WTC11 (cell line): ENCODE measurements around the gene MAP6. TPM values are rescaled to one million over a fixed set of nuclear protein-coding genes. Genes with fewer than 3 reads are reported as not detected.

Experiments used
- ATAC-seq: fragments of 200-7000 bp; cut with Tn5 transposase; 2 replicates; pipeline ENCODE4 v1.10.0; 2021; ENCODE audit warnings: mild to moderate bottlenecking, moderate library complexity
- CTCF ChIA-PET: fragments of 300-600 bp; sonication (Branson Sonifier 250); formaldehyde crosslinking; loops from one replicate; lab custom pipeline; 2021; ENCODE audit warnings: antibody characterized with exemption; lab: Charles Lee
- POLR2A ChIA-PET: fragments of 350-600 bp; sonication (Branson Sonifier 250); formaldehyde crosslinking; loops from one replicate; lab custom pipeline; 2021; ENCODE audit warnings: antibody characterized with exemption; lab: Charles Lee
- DNase-seq: peaks from one replicate; pipeline ENCODE4 v3.0.0; 2021; ENCODE audit warnings: low spot score
- H3K27ac Mint-ChIP-seq: 2 replicates; pipeline ENCODE4 v1.8.0; 2021; ENCODE audit warnings: mixed read lengths
- H3K27me3 Mint-ChIP-seq: 2 replicates; pipeline ENCODE4 v1.8.0; 2021; ENCODE audit warnings: low read depth, mild to moderate bottlenecking, moderate library complexity, mixed read lengths
- H3K36me3 Mint-ChIP-seq: 2 replicates; pipeline ENCODE4 v1.8.0; 2021; ENCODE audit warnings: mixed read lengths
- H3K4me1 Mint-ChIP-seq: 2 replicates; pipeline ENCODE4 v1.8.0; 2022; ENCODE audit warnings: mixed read lengths
- H3K4me3 Mint-ChIP-seq: 2 replicates; pipeline ENCODE4 v1.8.0; 2021; ENCODE audit warnings: mild to moderate bottlenecking, moderate library complexity, mixed read lengths
- H3K9me3 Mint-ChIP-seq: 2 replicates; pipeline ENCODE4 v1.8.0; 2021; ENCODE audit warnings: mixed read lengths
- ATF2 ChIP-seq: sonication (generic); formaldehyde crosslinking; IDR thresholded peaks from 2 replicates; pipeline ENCODE4 v1.8.1; 2022; ENCODE audit warnings: low read depth, missing genetic modification reagents, borderline replicate concordance
- ELF4 ChIP-seq: sonication (generic); formaldehyde crosslinking; IDR thresholded peaks from 2 replicates; pipeline ENCODE4 v1.8.1; 2022; ENCODE audit warnings: low read depth, mild to moderate bottlenecking, moderate library complexity, missing genetic modification reagents
- FOXP4 ChIP-seq: sonication (generic); formaldehyde crosslinking; IDR thresholded peaks from 2 replicates; pipeline ENCODE4 v1.8.0; 2022; ENCODE audit warnings: mild to moderate bottlenecking, missing genetic modification reagents
- GABPB1 ChIP-seq: sonication (generic); formaldehyde crosslinking; IDR thresholded peaks from 2 replicates; pipeline ENCODE4 v1.8.1; 2023; ENCODE audit warnings: mild to moderate bottlenecking, missing genetic modification reagents
- GTF2I ChIP-seq: fragments of 250-450 bp; sonication (Bioruptor Pico); conservative IDR thresholded peaks from 2 replicates; pipeline ENCODE4 v1.4.0; 2021; ENCODE audit warnings: mild to moderate bottlenecking
- IRF2 ChIP-seq: sonication (generic); formaldehyde crosslinking; IDR thresholded peaks from 2 replicates; pipeline ENCODE4 v1.8.0; 2022; ENCODE audit warnings: low read depth, missing genetic modification reagents, borderline replicate concordance
- JUN ChIP-seq: sonication (generic); formaldehyde crosslinking; IDR thresholded peaks from 2 replicates; pipeline ENCODE4 v1.8.0; 2023; ENCODE audit warnings: mild to moderate bottlenecking, missing genetic modification reagents
- MAX ChIP-seq: sonication (generic); formaldehyde crosslinking; IDR thresholded peaks from 2 replicates; pipeline ENCODE4 v1.8.0; 2022; ENCODE audit warnings: mild to moderate bottlenecking, missing genetic modification reagents
- NFYB ChIP-seq: sonication (generic); formaldehyde crosslinking; conservative IDR thresholded peaks from 2 replicates; pipeline ENCODE4 v1.8.0; 2022; ENCODE audit warnings: low read depth, missing genetic modification reagents
- NR1H2 ChIP-seq: sonication (generic); formaldehyde crosslinking; IDR thresholded peaks from 2 replicates; pipeline ENCODE4 v1.9.0; 2021; ENCODE audit warnings: mild to moderate bottlenecking, moderate library complexity, missing genetic modification reagents
- NR3C1 ChIP-seq: sonication (generic); formaldehyde crosslinking; conservative IDR thresholded peaks from 2 replicates; pipeline ENCODE4 v1.8.1; 2023; ENCODE audit warnings: low read depth, mild to moderate bottlenecking, missing genetic modification reagents
- PREB ChIP-seq: sonication (generic); formaldehyde crosslinking; IDR thresholded peaks from 2 replicates; pipeline ENCODE4 v1.8.1; 2022; ENCODE audit warnings: mild to moderate bottlenecking, missing genetic modification reagents, moderate library complexity, borderline replicate concordance
- RORB ChIP-seq: fragments of 250-450 bp; sonication (Bioruptor Pico); IDR thresholded peaks from 2 replicates; pipeline ENCODE4 v1.9.0; 2021; ENCODE audit warnings: mild to moderate bottlenecking
- TP53 ChIP-seq: sonication (generic); formaldehyde crosslinking; IDR thresholded peaks from 2 replicates; pipeline ENCODE4 v1.8.1; 2023; ENCODE audit warnings: mild to moderate bottlenecking, missing genetic modification reagents
- ZNF138 ChIP-seq: sonication (generic); formaldehyde crosslinking; conservative IDR thresholded peaks from 2 replicates; pipeline ENCODE4 v1.8.1; 2022; ENCODE audit warnings: mild to moderate bottlenecking, moderate library complexity, missing genetic modification reagents
- ZNF263 ChIP-seq: sonication (generic); formaldehyde crosslinking; IDR thresholded peaks from 2 replicates; pipeline ENCODE4 v1.8.1; 2022; ENCODE audit warnings: low read depth, mild to moderate bottlenecking, moderate library complexity, missing genetic modification reagents
- ZNF425 ChIP-seq: fragments of 250-450 bp; sonication (Bioruptor Pico); conservative IDR thresholded peaks from 2 replicates; pipeline ENCODE4 v1.9.0; 2021; ENCODE audit warnings: mild to moderate bottlenecking
- total RNA-seq: library from RNA; stranded (reverse); gene quantifications from 3 replicates; pipeline ENCODE4 v1.2.3, GENCODE V29; 2021

MAP6 gene
- total RNA-seq, 1 experiment from 2014 or later = 0.90 TPM

GRCh38 chr11:75549370-75549958 is 119.4 kb downstream of the MAP6 start (continued):
- TF ChIP-seq GTF2I = no peak
- no peak for TF ChIP-seq ELF4
- no peak for TF ChIP-seq ZNF138 (CRISPR knock-in tag)
- no peak for TF ChIP-seq MAX
- TF ChIP-seq JUN (CRISPR knock-in tag) = no peak
- TF ChIP-seq NFYB = no peak
- no peak for TF ChIP-seq NR1H2 (CRISPR knock-in tag)
- no peak for TF ChIP-seq TP53 (CRISPR knock-in tag)
- no peak for TF ChIP-seq FOXP4 (CRISPR knock-in tag)
- no peak for TF ChIP-seq ZNF263 (CRISPR knock-in tag)
- no peak for TF ChIP-seq ATF2 (CRISPR knock-in tag)
- no peak for TF ChIP-seq PREB (CRISPR knock-in tag)

- H3K27ac Mint-ChIP-seq = no peak overlapping the region
Measured at GRCh38 chr11:75548595-75549272, 120.1 kb downstream of the MAP6 start.

More at GRCh38 chr11:75548595-75549272, 120.1 kb downstream of the MAP6 start:
- TF ChIP-seq IRF2 = no peak
- TF ChIP-seq NR3C1 (CRISPR knock-in tag) = no peak
- no peak for TF ChIP-seq GABPB1 (CRISPR knock-in tag)
- TF ChIP-seq RORB (CRISPR knock-in tag) = no peak
- TF ChIP-seq ZNF425 (CRISPR knock-in tag) = no peak
- no peak for ATAC-seq
- ChIA-PET CTCF (interaction anchor here (0.5 to 2.9 kb wide), 8 partner anchors 9 to 175 kb away, joined by 3 to 26 read pairs (median 3); no protein-coding TSS in a partner anchor), POLR2A (interaction anchor here (0.8 to 1.0 kb wide), 2 partner anchors 14 to 27 kb away, joined by 3 to 6 read pairs; partner anchors contain the start of gene SERPINH1)
- Mint-ChIP-seq H3K4me1 (peaks cover 16% of the 10 kb centered on the region), H3K36me3 (no peaks in the 10 kb centered on the region; the same call in 1 of the 2 replicates), H3K9me3 (peaks cover 5% of the 10 kb centered on the region), H3K27me3 (peaks cover 6% of the 10 kb centered on the region; the same call in 1 of the 2 replicates), H3K4me3 (no peak overlapping the region)
- no peak for DNase-seq
